Right renal pelvis (tissue), 4 donors: ENCODE measurements around the gene RBMS3. TPM values are rescaled to one million over a fixed set of nuclear protein-coding genes. Genes with fewer than 3 reads are reported as not detected.
A peak's percentile ranks its signal among the peaks of the same experiment; 100 is the strongest.

Source experiments
- DNase-seq, 4 donors: peaks; one replicate each; pipeline ENCODE4 v3.0.0-alpha.2; 2013; ENCODE audit warnings: low read depth in 4 of 4, low spot score in 3 of 4, missing footprints in 1 of 4
- polyA plus RNA-seq, 4 donors: library from polyadenylated mRNA; unstranded; fragments of 120-200 nt; gene quantifications; one replicate each; pipeline ENCODE4 v1.2.1, GENCODE V29; 2013; ENCODE audit not compliant: insufficient read length in 4 of 4

The RBMS3 gene
- polyA plus RNA-seq, 4 donors, result 10.3 to 15.0 (median 14.5) TPM

- DNase-seq, result no peak
These were observed 6.2 kb upstream of the RBMS3 start for GRCh38 chr3:29274667-29275066.

GRCh38 chr3:29275309-29275708, 5.6 kb upstream of the RBMS3 start:
- DNase-seq, result no peak

- no peak for DNase-seq
These were observed 3.6 kb upstream of the RBMS3 start for GRCh38 chr3:29277249-29277648.

GRCh38 chr3:29279286-29279685, 1.6 kb upstream of the RBMS3 start:
- no peak for DNase-seq

GRCh38 chr3:29279806-29280205, 1.1 kb upstream of the RBMS3 start:
- DNase-seq, result no peak

- DNase-seq, result peak in 1 of 4 donors; percentile 39
These were observed 148 bp downstream of the RBMS3 start for GRCh38 chr3:29281094-29281343.

GRCh38 chr3:29281344-29282241, 722 bp downstream of the RBMS3 start:
- peak; percentile 40 to 67 (median 46) for DNase-seq

GRCh38 chr3:29282427-29283230, 1.8 kb downstream of the RBMS3 start:
- no peak for DNase-seq

GRCh38 chr3:29283231-29284119, 2.6 kb downstream of the RBMS3 start:
- no peak for DNase-seq

GRCh38 chr3:29284497-29284896, 3.6 kb downstream of the RBMS3 start:
- no peak for DNase-seq

- no peak for DNase-seq
These were observed 4.7 kb downstream of the RBMS3 start for GRCh38 chr3:29285471-29286071.

- no peak for DNase-seq
These were observed 5.8 kb downstream of the RBMS3 start for GRCh38 chr3:29286478-29287240.

GRCh38 chr3:29290596-29290995, 9.7 kb downstream of the RBMS3 start:
- no peak for DNase-seq

- no peak for DNase-seq
These were observed 10.6 kb downstream of the RBMS3 start for GRCh38 chr3:29291260-29291981.

GRCh38 chr3:29291982-29292363, 11.1 kb downstream of the RBMS3 start:
- no peak for DNase-seq

- no peak for DNase-seq
These were observed 12.6 kb downstream of the RBMS3 start for GRCh38 chr3:29293421-29293820.

- no peak for DNase-seq
These were observed 17.1 kb downstream of the RBMS3 start for GRCh38 chr3:29297998-29298397.

GRCh38 chr3:29301332-29302019, 20.6 kb downstream of the RBMS3 start:
- DNase-seq, result no peak

GRCh38 chr3:29302619-29303018, 21.7 kb downstream of the RBMS3 start:
- DNase-seq, result no peak
